Muscle of back (tissue), 11 donors: Measurements from ENCODE around the gene NOTCH3. TPM values are rescaled to one million over a fixed set of nuclear protein-coding genes. Genes with fewer than 3 reads are reported as not detected.

Experiments
- DNase-seq, 3 donors: peaks; one replicate each; pipeline versions ENCODE4 v3.0.0 to v3.0.0-alpha.2; 2013
- polyA plus RNA-seq, 10 donors: library from polyadenylated mRNA; unstranded; fragments of 120-200 nt; gene quantifications; one replicate each; pipeline ENCODE4 v1.2.1, GENCODE V29; 2013; ENCODE audit not compliant: insufficient read length in 10 of 10

Gene NOTCH3
- polyA plus RNA-seq, 10 donors: 111 to 189 (median 140) TPM

GRCh38 chr19:15237759-15238638 lies 37.2 kb upstream of the NOTCH3 start:
- no peak for DNase-seq

- DNase-seq: no peak
Observed at GRCh38 chr19:15236886-15237285, 36.1 kb upstream of the NOTCH3 start.

- no peak for DNase-seq
Observed at GRCh38 chr19:15235781-15236180, 35.0 kb upstream of the NOTCH3 start.

DNA sequence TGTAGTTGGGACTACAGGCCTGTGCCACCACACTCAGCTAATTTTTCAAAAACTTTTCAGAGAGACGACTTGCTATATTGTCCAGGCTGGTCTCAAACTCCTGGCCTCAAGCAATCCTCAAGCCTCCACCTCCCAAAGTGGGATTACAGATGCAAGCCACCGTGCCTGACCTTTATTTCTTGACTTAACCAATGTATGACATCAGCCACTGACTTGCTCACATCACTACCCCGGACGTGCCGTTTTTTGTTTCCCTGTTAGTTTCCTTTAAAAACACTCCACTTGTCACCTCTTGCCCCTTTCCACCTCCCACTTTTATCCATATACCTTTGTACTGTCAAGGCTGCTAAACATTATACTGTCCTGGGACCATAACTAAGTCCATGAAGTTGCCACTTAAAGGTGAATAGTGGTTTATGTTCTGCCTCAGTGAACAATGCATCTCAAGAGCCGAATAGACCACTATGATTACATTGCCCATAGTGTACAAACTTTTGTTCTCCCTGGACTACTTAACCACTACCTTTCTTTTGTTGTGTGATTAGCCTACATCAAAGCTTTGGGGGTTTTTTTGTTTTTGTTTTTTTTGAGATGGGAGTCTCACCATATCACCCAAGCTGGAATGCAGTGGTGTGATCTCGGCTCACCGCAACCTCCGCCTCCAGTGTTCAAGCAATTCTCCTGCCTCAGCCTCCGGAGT lies 33.8 kb upstream of the NOTCH3 start:
- no peak for DNase-seq

- no peak for DNase-seq
Observed at GRCh38 chr19:15231271-15231670, 30.5 kb upstream of the NOTCH3 start.

- DNase-seq: no peak
Observed at GRCh38 chr19:15227261-15227660, 26.5 kb upstream of the NOTCH3 start.

DNA sequence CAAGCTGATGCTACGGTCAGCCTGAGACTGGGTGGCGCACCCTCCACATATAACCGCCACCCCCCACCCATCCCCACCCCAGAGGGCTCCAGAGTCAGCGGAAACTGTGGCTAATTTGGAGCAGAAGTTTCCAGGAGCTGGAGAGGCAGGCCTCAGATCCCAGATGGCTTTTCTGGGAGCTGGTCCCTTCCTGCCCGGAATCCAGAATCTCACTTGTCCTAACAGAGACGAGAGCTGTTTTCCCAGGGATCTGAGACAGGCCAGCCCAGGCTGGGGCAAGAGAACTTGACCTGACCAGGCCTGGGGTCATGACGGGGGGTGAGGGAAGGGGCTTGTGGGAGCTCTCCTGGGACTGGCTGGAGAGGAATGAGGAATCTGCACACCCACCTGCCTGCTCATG lies 25.0 kb upstream of the NOTCH3 start:
- DNase-seq: peak in 2 of 3 donors; percentile 61 to 74

GRCh38 chr19:15223649-15224361 lies 23.0 kb upstream of the NOTCH3 start:
- peak in 1 of 3 donors; percentile 76 for DNase-seq

- DNase-seq: peak; percentile 95 to 99 (median 97)
Observed at GRCh38 chr19:15222738-15223648, 22.2 kb upstream of the NOTCH3 start.

DNA sequence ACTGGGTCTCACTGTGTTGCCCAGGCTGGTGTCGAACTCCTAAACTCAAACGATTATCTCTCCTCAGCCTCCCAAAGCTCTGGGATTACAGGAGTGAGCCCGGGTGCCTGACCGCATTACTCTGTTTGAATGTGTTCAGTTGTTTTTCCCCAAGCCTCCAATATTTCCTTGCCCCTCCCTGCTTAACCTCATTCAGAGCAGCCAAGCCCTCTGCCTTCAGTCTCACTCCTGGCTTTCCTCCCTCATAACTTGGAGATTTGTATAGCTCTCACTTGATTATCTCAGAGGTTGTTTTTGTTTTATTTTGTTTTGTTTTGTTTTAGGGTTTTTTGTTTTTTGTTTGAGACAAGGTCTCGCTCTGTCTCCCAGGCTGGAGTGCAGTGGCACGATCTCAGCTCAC lies 20.0 kb upstream of the NOTCH3 start:
- peak in 1 of 3 donors; percentile 81 for DNase-seq

- DNase-seq: no peak
Observed at GRCh38 chr19:15218501-15218900, 17.7 kb upstream of the NOTCH3 start.

DNA sequence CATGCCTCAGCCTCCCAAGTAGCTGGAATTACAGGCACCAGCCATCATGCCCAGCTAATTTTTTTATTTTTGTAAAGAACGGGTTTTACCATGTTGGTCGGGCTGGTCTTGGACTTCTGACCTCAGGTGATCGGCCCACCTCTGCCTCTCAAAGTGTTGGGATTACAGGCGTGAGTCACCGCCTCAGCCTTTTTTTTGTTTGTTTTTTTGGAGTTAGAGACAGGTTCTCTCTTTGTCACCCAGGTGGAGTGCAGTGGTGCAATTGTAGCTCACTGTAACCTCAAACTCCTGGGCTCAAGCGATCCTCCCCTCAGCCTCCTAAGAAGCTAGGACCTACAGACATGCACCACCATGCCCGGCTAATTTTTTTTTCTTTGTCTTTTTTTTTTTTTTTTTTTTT lies 15.6 kb upstream of the NOTCH3 start:
- DNase-seq: no peak

DNA sequence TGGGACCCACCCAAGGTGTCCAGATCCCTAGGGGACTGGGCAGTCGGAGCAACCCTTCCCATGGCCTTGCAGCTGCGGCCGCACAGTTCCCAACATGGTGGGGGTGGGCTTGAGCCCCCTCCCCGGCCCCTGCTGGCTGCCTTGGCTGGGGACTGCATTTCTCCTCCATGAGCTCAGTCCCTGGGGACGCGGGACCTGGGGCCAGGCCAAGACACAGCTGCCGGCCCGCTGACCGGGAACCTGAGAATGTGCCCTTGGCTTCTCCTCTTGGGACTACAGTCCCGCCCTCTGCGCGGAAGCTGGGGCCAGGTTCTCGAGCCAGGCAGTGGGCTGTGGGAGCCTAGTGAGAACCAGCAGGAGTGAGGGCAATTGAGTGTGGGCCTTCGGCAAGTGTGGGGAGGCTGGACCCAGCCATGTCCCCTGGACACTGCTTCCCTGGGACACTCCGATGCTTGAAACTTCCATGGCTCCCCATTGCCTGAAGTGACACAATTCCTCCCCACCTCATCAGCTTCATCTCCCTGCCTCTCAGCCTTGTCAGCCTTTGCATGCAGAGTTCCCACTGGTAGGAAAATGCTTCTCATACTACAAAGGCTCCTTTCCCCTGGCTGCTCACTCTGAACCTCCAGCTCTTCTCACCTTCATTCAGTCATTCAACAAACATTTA lies 13.1 kb upstream of the NOTCH3 start:
- DNase-seq: peak in 1 of 3 donors; percentile 82

- DNase-seq: no peak
Observed at GRCh38 chr19:15212711-15213110, 11.9 kb upstream of the NOTCH3 start.

DNA sequence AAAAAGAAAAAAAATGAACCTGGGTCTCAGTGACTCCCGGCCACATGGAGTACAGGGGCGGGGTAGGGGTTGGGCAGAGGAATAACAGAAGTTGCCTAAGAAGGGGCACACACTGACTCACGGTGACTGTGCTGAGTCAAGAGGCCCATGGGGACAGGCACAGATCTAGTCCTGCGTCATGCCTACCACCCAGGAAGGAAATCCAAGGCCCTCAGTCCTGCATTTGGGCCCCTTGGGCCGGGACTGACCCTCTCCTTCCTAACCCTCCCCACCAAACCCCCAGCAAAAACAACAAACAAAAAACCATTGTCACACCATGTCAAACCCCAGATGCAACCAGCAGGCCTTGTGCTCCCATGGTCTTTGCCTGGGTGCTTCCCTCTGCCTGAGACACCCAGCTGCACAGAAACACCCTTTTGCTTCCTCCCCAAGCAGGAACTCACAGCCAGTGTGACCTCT lies 9.6 kb upstream of the NOTCH3 start:
- peak in 1 of 3 donors; percentile 38 for DNase-seq

- DNase-seq: no peak
Observed at GRCh38 chr19:15201374-15202023, 704 bp upstream of the NOTCH3 start.

DNA sequence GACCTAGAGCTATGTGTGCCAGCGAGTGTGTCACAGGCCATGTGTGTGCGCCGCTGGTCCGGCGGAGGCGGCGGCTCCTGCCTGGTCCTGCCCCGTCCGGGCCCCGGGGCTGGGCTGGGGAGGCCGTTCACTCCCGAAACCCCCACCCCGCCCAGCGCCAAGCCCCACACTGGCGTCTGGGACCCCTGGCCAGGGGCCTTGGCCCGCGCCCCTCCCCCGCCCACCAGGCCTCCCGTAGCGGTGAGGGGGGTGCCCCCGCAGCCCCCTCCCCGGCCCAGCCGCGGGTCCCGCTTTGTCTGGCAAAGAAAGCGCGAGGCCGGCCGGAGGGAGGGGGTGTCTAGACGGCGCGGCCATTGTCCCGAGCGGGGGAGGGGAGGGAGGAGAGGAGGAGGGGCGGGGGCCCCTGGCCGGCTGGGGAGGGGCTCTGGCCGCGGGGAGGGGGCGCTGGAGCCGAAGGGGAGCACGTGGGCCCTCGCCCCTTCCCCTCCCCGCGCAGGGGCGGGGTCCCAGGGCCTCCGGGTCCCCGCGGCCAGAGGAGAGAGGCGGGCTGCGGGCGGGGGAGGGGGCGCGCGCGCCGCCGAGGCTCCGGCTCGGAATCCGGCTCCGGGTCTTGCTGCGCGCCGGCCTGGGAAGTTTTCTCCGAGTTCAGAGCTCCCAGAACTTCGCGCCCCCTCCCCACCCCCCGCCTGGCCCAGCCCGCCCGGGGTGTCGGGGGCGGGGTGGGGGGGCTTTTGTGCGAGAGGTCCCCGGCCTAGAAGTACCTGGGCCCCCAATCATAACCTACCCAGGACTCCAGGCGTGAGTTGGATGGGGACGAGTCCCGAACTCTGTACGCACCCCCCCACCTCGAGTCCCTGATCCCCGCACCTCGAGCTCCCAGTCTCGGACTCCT lies 888 bp downstream of the NOTCH3 start:
- peak; percentile 56 to 90 (median 74) for DNase-seq

GRCh38 chr19:15198951-15199660 lies 1.7 kb downstream of the NOTCH3 start:
- DNase-seq: peak in 1 of 3 donors; percentile 72
